GM23338 (cell line): ENCODE data around the gene SOCS2.

Source experiments
- CREB1 ChIP-seq: fragments of 250-450 bp; sonication (Bioruptor Pico); IDR thresholded peaks from 2 replicates; pipeline ENCODE4 v1.5.0; 2020; ENCODE audit warnings: low read depth, mild to moderate bottlenecking, moderate library complexity
- EZH2 ChIP-seq: fragments of 200-600 bp; sonication (generic); IDR thresholded peaks from one replicate; pipeline ENCODE4 v1.8.0; 2017; ENCODE audit warnings: antibody characterized with exemption, mild to moderate bottlenecking, low read depth; ENCODE audit not compliant: unreplicated experiment
- EZH2phosphoT487 ChIP-seq: fragments of 200-600 bp; sonication (generic); IDR thresholded peaks from one replicate; pipeline ENCODE4 v1.8.1; 2018; ENCODE audit warnings: antibody characterized with exemption; ENCODE audit not compliant: unreplicated experiment
- JUNB ChIP-seq: IDR thresholded peaks from one replicate; pipeline ENCODE4 v1.6.1; 2016; ENCODE audit warnings: antibody characterized with exemption; ENCODE audit not compliant: unreplicated experiment
- POLR2AphosphoS5 ChIP-seq: IDR thresholded peaks from 2 replicates; pipeline ENCODE4 v1.6.1; 2016; ENCODE audit warnings: antibody characterized with exemption, low read depth
- ZNF114 ChIP-seq: fragments of 250-450 bp; sonication (Bioruptor Pico); IDR thresholded peaks from 2 replicates; pipeline ENCODE4 v1.5.0; 2020; ENCODE audit warnings: mild to moderate bottlenecking, moderate library complexity
- TF ChIP-seq, protein P1 (sequence below), 2 experiments: fragments of 200-600 bp in 1 of 2; sonication (generic) in 1 of 2; conservative IDR thresholded peaks; 2 replicates each; pipeline versions ENCODE4 v1.5.1 to v1.6.1; 2016 to 2017; ENCODE audit warnings: antibody characterized with exemption in 2 of 2, low read depth in 2 of 2, mild to moderate bottlenecking in 2 of 2, moderate library complexity in 1 of 2
- TF ChIP-seq, protein P2 (sequence below): fragments of 250-450 bp; sonication (Bioruptor Pico); IDR thresholded peaks from 2 replicates; pipeline ENCODE4 v1.5.0; 2020; ENCODE audit warnings: mild to moderate bottlenecking, moderate library complexity
- TF ChIP-seq, protein P3 (sequence below): IDR thresholded peaks from one replicate; pipeline ENCODE4 v1.6.1; 2018; ENCODE audit warnings: antibody characterized with exemption; ENCODE audit not compliant: unreplicated experiment
- TF ChIP-seq, protein P4 (sequence below): IDR thresholded peaks from 2 replicates; pipeline ENCODE4 v1.6.1; 2016; ENCODE audit warnings: antibody characterized with exemption

DNA sequence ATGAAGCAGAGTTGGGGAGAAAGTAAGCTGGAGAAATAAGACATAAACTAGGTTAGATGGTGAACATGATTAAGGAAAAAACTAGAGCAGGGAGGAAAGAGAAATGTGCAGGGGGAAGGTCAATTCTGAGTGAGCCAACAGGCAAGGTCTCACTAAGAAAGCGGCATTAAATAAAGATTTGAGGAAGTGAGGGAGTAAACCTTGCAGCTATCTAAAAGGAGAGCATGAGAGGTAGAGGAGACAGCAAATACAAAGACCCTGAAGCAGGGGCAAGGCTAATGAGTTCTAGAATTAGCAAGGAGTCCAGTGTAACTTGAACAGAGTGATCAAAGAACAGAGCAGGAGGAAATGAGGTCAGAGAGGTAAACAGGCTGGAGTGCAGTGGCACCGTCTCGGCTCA is 4.4 kb upstream of the SOCS2 start:
- TF ChIP-seq, protein P1, sequence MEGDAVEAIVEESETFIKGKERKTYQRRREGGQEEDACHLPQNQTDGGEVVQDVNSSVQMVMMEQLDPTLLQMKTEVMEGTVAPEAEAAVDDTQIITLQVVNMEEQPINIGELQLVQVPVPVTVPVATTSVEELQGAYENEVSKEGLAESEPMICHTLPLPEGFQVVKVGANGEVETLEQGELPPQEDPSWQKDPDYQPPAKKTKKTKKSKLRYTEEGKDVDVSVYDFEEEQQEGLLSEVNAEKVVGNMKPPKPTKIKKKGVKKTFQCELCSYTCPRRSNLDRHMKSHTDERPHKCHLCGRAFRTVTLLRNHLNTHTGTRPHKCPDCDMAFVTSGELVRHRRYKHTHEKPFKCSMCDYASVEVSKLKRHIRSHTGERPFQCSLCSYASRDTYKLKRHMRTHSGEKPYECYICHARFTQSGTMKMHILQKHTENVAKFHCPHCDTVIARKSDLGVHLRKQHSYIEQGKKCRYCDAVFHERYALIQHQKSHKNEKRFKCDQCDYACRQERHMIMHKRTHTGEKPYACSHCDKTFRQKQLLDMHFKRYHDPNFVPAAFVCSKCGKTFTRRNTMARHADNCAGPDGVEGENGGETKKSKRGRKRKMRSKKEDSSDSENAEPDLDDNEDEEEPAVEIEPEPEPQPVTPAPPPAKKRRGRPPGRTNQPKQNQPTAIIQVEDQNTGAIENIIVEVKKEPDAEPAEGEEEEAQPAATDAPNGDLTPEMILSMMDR (conservative IDR thresholded peaks at IDR 0.05; ENCODE audit: low read depth in 2 of 2) = no peak
- TF ChIP-seq POLR2AphosphoS5 (no peak), EZH2 (no peak), EZH2phosphoT487 (no peak), ZNF114 (CRISPR knock-in tag) (no peak), CREB1 (CRISPR knock-in tag) (no peak), JUNB (no peak)
- TF ChIP-seq, protein P2, sequence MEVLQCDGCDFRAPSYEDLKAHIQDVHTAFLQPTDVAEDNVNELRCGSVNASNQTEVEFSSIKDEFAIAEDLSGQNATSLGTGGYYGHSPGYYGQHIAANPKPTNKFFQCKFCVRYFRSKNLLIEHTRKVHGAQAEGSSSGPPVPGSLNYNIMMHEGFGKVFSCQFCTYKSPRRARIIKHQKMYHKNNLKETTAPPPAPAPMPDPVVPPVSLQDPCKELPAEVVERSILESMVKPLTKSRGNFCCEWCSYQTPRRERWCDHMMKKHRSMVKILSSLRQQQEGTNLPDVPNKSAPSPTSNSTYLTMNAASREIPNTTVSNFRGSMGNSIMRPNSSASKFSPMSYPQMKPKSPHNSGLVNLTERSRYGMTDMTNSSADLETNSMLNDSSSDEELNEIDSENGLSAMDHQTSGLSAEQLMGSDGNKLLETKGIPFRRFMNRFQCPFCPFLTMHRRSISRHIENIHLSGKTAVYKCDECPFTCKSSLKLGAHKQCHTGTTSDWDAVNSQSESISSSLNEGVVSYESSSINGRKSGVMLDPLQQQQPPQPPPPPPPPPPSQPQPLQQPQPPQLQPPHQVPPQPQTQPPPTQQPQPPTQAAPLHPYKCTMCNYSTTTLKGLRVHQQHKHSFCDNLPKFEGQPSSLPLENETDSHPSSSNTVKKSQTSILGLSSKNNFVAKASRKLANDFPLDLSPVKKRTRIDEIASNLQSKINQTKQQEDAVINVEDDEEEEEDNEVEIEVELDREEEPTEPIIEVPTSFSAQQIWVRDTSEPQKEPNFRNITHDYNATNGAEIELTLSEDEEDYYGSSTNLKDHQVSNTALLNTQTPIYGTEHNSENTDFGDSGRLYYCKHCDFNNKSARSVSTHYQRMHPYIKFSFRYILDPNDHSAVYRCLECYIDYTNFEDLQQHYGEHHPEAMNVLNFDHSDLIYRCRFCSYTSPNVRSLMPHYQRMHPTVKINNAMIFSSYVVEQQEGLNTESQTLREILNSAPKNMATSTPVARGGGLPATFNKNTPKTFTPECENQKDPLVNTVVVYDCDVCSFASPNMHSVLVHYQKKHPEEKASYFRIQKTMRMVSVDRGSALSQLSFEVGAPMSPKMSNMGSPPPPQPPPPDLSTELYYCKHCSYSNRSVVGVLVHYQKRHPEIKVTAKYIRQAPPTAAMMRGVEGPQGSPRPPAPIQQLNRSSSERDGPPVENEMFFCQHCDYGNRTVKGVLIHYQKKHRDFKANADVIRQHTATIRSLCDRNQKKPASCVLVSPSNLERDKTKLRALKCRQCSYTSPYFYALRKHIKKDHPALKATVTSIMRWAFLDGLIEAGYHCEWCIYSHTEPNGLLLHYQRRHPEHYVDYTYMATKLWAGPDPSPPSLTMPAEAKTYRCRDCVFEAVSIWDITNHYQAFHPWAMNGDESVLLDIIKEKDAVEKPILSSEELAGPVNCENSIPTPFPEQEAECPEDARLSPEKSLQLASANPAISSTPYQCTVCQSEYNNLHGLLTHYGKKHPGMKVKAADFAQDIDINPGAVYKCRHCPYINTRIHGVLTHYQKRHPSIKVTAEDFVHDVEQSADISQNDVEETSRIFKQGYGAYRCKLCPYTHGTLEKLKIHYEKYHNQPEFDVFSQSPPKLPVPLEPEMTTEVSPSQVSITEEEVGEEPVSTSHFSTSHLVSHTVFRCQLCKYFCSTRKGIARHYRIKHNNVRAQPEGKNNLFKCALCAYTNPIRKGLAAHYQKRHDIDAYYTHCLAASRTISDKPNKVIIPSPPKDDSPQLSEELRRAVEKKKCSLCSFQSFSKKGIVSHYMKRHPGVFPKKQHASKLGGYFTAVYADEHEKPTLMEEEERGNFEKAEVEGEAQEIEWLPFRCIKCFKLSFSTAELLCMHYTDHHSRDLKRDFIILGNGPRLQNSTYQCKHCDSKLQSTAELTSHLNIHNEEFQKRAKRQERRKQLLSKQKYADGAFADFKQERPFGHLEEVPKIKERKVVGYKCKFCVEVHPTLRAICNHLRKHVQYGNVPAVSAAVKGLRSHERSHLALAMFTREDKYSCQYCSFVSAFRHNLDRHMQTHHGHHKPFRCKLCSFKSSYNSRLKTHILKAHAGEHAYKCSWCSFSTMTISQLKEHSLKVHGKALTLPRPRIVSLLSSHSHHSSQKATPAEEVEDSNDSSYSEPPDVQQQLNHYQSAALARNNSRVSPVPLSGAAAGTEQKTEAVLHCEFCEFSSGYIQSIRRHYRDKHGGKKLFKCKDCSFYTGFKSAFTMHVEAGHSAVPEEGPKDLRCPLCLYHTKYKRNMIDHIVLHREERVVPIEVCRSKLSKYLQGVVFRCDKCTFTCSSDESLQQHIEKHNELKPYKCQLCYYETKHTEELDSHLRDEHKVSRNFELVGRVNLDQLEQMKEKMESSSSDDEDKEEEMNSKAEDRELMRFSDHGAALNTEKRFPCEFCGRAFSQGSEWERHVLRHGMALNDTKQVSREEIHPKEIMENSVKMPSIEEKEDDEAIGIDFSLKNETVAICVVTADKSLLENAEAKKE (CRISPR knock-in tag) = no peak
- TF ChIP-seq, protein P3, sequence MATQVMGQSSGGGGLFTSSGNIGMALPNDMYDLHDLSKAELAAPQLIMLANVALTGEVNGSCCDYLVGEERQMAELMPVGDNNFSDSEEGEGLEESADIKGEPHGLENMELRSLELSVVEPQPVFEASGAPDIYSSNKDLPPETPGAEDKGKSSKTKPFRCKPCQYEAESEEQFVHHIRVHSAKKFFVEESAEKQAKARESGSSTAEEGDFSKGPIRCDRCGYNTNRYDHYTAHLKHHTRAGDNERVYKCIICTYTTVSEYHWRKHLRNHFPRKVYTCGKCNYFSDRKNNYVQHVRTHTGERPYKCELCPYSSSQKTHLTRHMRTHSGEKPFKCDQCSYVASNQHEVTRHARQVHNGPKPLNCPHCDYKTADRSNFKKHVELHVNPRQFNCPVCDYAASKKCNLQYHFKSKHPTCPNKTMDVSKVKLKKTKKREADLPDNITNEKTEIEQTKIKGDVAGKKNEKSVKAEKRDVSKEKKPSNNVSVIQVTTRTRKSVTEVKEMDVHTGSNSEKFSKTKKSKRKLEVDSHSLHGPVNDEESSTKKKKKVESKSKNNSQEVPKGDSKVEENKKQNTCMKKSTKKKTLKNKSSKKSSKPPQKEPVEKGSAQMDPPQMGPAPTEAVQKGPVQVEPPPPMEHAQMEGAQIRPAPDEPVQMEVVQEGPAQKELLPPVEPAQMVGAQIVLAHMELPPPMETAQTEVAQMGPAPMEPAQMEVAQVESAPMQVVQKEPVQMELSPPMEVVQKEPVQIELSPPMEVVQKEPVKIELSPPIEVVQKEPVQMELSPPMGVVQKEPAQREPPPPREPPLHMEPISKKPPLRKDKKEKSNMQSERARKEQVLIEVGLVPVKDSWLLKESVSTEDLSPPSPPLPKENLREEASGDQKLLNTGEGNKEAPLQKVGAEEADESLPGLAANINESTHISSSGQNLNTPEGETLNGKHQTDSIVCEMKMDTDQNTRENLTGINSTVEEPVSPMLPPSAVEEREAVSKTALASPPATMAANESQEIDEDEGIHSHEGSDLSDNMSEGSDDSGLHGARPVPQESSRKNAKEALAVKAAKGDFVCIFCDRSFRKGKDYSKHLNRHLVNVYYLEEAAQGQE = no peak
- TF ChIP-seq, protein P4, sequence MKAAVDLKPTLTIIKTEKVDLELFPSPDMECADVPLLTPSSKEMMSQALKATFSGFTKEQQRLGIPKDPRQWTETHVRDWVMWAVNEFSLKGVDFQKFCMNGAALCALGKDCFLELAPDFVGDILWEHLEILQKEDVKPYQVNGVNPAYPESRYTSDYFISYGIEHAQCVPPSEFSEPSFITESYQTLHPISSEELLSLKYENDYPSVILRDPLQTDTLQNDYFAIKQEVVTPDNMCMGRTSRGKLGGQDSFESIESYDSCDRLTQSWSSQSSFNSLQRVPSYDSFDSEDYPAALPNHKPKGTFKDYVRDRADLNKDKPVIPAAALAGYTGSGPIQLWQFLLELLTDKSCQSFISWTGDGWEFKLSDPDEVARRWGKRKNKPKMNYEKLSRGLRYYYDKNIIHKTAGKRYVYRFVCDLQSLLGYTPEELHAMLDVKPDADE = no peak
